A549 (cell line): Measurements from ENCODE around the gene GNRH2. TPM values are rescaled to one million over a fixed set of nuclear protein-coding genes. Genes with fewer than 3 reads are reported as not detected.
"Not testable (repeated sequence)": the region's sequence is repeated elsewhere in the genome, so short reads cannot be mapped to it uniquely, and the experiment has no call there.

Experiments
- ATAC-seq, 2 experiments: fragments of 200-7000 bp in 1 of 2; fragments of >200 bp in 1 of 2; cut with Nextera tagmentation in 1 of 2; cut with Tn5 transposase in 1 of 2; 3 replicates each; pipeline versions ENCODE4 v1.8.0 to v1.9.1; 2018 to 2020; ENCODE audit warnings: mild to moderate bottlenecking in 1 of 2, moderate library complexity in 1 of 2
- CTCF ChIA-PET: fragments of 300-600 bp; sonication (Branson Sonifier 250); formaldehyde crosslinking; extraction: SDS; loops from one replicate; lab custom pipeline; 2021; ENCODE audit warnings: antibody characterized with exemption, inconsistent platforms; lab: Yijun Ruan, JAX
- POLR2A ChIA-PET: fragments of 350-600 bp; formaldehyde crosslinking; extraction: SDS; loops from one replicate; lab custom pipeline; 2021; ENCODE audit warnings: antibody characterized with exemption, inconsistent platforms; lab: Yijun Ruan, JAX
- DNase-seq, 2 experiments: peaks; one replicate each; pipeline versions ENCODE4 v3.0.0 to v3.0.0-alpha.2; 2011 to 2016; ENCODE audit warnings: low read depth in 1 of 2, low spot score in 1 of 2
- FAIRE-seq: peaks from 2 replicates; lab custom pipeline; 2011; peaks lifted over from hg19 to GRCh38; lab: Jason Lieb, UNC
- H3K27ac ChIP-seq, 2 experiments: fragments of >200 bp; sonication (Bioruptor Twin); formaldehyde crosslinking; 3 replicates each; pipeline ENCODE4 v1.5.1; 2016 to 2017
- H3K4me1 ChIP-seq: fragments of >200 bp; sonication (Bioruptor Twin); formaldehyde crosslinking; 3 replicates; pipeline ENCODE4 v1.6.1; 2016
- H3K4me2 ChIP-seq: fragments of >200 bp; sonication (Bioruptor Twin); formaldehyde crosslinking; 3 replicates; pipeline ENCODE4 v1.6.1; 2016
- H3K4me3 ChIP-seq: fragments of >200 bp; sonication (Bioruptor Twin); formaldehyde crosslinking; 3 replicates; pipeline ENCODE4 v1.5.1; 2016
- H3K9me3 ChIP-seq: fragments of >200 bp; sonication (Bioruptor Twin); formaldehyde crosslinking; 3 replicates; pipeline ENCODE4 v1.6.1; 2016
- BHLHE40 ChIP-seq: IDR thresholded peaks from 2 replicates; pipeline ENCODE4 v1.6.1; 2012; ENCODE audit warnings: low read depth, low read length, inconsistent platforms
- CBX2 ChIP-seq: fragments of 200-600 bp; sonication (generic); IDR thresholded peaks from 2 replicates; pipeline ENCODE4 v1.6.1; 2016; ENCODE audit warnings: low read depth, mild to moderate bottlenecking, borderline replicate concordance
- CBX8 ChIP-seq: fragments of 200-600 bp; sonication (generic); IDR thresholded peaks from 2 replicates; pipeline ENCODE4 v1.6.1; 2016
- E2F6 ChIP-seq: IDR thresholded peaks from 2 replicates; pipeline ENCODE4 v1.6.1; 2012; ENCODE audit warnings: low read depth, borderline replicate concordance
- EHF ChIP-seq: fragments of 250-450 bp; sonication (Bioruptor Pico); IDR thresholded peaks from 2 replicates; pipeline ENCODE4 v1.5.0; 2020; ENCODE audit warnings: mild to moderate bottlenecking
- HEYL ChIP-seq: fragments of 250-450 bp; sonication (Bioruptor Pico); IDR thresholded peaks from 2 replicates; pipeline ENCODE4 v1.8.0; 2021; ENCODE audit warnings: mild to moderate bottlenecking, moderate library complexity
- HMGXB4 ChIP-seq: fragments of 250-450 bp; sonication (Bioruptor Pico); IDR thresholded peaks from 2 replicates; pipeline ENCODE4 v1.5.0; 2021; ENCODE audit warnings: mild to moderate bottlenecking, moderate library complexity, borderline replicate concordance
- HOXB13 ChIP-seq: fragments of 250-450 bp; sonication (Bioruptor Pico); IDR thresholded peaks from 2 replicates; pipeline ENCODE4 v1.5.0; 2020; ENCODE audit warnings: low read depth, mild to moderate bottlenecking, moderate library complexity
- MAX ChIP-seq: IDR thresholded peaks from 2 replicates; pipeline ENCODE4 v1.6.1; 2012
- NFE2L2 ChIP-seq: fragments of 150-350 bp; conservative IDR thresholded peaks from 2 replicates; pipeline ENCODE4 v1.6.1; 2014; ENCODE audit warnings: low read length
- POLR2AphosphoS2 ChIP-seq: conservative IDR thresholded peaks from 2 replicates; pipeline ENCODE4 v1.6.1; 2012; ENCODE audit warnings: low read length, improper control_type of control experiment, inconsistent platforms
- REST ChIP-seq: fragments of 200-600 bp; sonication (generic); IDR thresholded peaks from 2 replicates; pipeline ENCODE4 v1.6.1; 2016; ENCODE audit warnings: antibody characterized with exemption, mild to moderate bottlenecking, moderate library complexity
- ZC3H11A ChIP-seq: fragments of 450-650 bp; IDR thresholded peaks from 2 replicates; pipeline ENCODE4 v1.6.1; 2014; ENCODE audit warnings: antibody characterized with exemption, mild to moderate bottlenecking
- WGBS: methylation state at CpG from one replicate; pipeline ENCODE4 v1.1.6; 2017; ENCODE audit errors: missing lambda C conversion rate; 5-methylcytosine and 5-hydroxymethylcytosine counted together
- polyA plus RNA-seq, 4 experiments: library from polyadenylated mRNA; depleted of rRNA in 3 of 4; stranded (reverse); fragments of >200 nt; fragmentation: RNase III in 1 of 4; extraction: RNeasy Plus Mini Kit Qiagen cat#74134 plus additional on column Dnase treatment in 1 of 4; gene quantifications; 2 replicates in 3 of 4; 3 replicates in 1 of 4; pipeline ENCODE4 v1.2.3, GENCODE V29; 2011 to 2017
- TF ChIP-seq, protein P1 (sequence below): fragments of 250-450 bp; sonication (Bioruptor Pico); IDR thresholded peaks from 2 replicates; pipeline ENCODE4 v1.5.0; 2020; ENCODE audit warnings: low read depth, mild to moderate bottlenecking, moderate library complexity

GNRH2 gene
- polyA plus RNA-seq, 2 of the 4 experiments (the other 2 are of a cell fraction): 0.12 TPM; not detected in 1

DNA sequence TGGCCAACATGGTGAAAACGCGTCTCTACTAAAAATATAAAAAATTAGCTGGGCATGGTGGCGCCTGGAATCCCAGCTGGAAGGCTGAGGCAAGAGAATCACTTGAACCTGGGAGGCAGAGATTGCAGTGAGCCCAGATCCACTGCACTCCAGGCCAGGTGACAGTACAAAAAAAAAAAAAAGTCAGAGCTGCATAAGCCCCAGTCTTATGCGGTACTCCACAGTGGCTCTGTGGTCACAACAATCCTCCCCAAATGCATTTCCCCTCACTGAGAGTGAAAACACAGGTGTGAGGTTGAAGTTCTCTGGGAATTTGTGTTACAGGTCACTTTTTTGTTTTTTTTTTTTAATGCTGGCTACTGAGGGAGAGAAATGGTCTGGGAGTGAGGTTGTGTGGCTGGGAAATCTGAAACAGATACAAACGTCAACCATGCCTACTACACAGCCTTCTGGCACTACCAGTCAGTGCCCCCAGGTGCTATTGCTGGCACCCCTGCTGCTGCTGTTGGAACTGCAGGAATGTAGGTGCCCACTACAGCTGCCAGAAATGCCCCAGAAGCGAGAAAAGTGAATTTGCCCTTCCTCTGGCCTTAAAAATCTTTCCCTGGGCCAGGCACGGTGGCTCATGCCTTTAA, 8.1 kb downstream of the GNRH2 start:
- no peaks in the 10 kb centered on the region for H3K9me3 ChIP-seq
- no peak overlapping the region for H3K4me2 ChIP-seq
- TF ChIP-seq HEYL (CRISPR knock-in tag): no peak
- TF ChIP-seq HMGXB4 (CRISPR knock-in tag): no peak
- no peak for TF ChIP-seq EHF (CRISPR knock-in tag)
- no peak for TF ChIP-seq MAX
- no peak for TF ChIP-seq BHLHE40
- TF ChIP-seq NFE2L2: no peak
- TF ChIP-seq, all 56 proteins: peak for 0
- no peak for DNase-seq
- WGBS: 75% methylated on average over 7 of the region's 7 CpGs
- H3K27ac ChIP-seq: no peak overlapping the region
- H3K4me1 ChIP-seq: peaks cover 11% of the 10 kb centered on the region
- H3K4me3 ChIP-seq: no peak overlapping the region
- CTCF ChIA-PET: interaction anchor here (0.6 to 8.0 kb wide), 6 partner anchors 10 to 199 kb away, joined by 3 to 133 read pairs (median 4); no protein-coding TSS in a partner anchor
- POLR2A ChIA-PET: no interaction called here
- no peak for FAIRE-seq
- ATAC-seq: peak; percentile 64 to 80; a peak in 5 of 6 replicates

DNA sequence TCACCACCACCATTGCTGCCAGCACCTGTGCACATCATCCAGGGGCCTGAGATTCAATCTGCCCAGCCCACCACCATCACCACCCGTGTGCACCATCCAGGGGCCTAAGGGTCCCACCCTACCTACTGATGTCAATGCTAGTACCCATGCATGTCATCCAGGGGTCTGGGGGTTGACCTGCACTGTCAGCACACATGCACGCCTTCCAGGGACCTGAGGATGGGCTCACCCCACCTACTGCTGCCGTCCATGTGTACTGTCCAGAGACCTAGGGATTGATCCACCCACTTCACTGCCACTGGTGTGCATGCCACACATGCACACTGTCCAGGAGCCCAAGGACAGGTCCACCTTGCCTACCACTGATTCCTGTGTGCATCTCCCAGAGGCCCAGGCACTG, 16.1 kb downstream of the GNRH2 start:
- H3K4me2 ChIP-seq: no peak overlapping the region
- DNase-seq: no peak
- ATAC-seq: no peak; a peak in 1 of 6 replicates
- WGBS: 94% methylated on average over 3 of the region's 3 CpGs
- H3K9me3 ChIP-seq: no peaks in the 10 kb centered on the region
- no peak overlapping the region for H3K4me3 ChIP-seq
- no peaks in the 10 kb centered on the region for H3K4me1 ChIP-seq
- CTCF ChIA-PET: interaction anchor here (1.6 kb wide), 1 partner anchor 9 kb away, joined by 7 read pairs; no protein-coding TSS in a partner anchor
- no peak for FAIRE-seq
- POLR2A ChIA-PET: no interaction called here
- TF ChIP-seq REST: no peak
- TF ChIP-seq E2F6: no peak
- no peak for TF ChIP-seq HMGXB4 (CRISPR knock-in tag)
- no peak for TF ChIP-seq ZC3H11A
- no peak for TF ChIP-seq HOXB13 (CRISPR knock-in tag)
- TF ChIP-seq CBX2: no peak
- no peak for TF ChIP-seq POLR2AphosphoS2
- TF ChIP-seq, protein P1, sequence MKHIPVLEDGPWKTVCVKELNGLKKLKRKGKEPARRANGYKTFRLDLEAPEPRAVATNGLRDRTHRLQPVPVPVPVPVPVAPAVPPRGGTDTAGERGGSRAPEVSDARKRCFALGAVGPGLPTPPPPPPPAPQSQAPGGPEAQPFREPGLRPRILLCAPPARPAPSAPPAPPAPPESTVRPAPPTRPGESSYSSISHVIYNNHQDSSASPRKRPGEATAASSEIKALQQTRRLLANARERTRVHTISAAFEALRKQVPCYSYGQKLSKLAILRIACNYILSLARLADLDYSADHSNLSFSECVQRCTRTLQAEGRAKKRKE (CRISPR knock-in tag): no peak
- no peak for TF ChIP-seq CBX8
- H3K27ac ChIP-seq: no peak overlapping the region

DNA sequence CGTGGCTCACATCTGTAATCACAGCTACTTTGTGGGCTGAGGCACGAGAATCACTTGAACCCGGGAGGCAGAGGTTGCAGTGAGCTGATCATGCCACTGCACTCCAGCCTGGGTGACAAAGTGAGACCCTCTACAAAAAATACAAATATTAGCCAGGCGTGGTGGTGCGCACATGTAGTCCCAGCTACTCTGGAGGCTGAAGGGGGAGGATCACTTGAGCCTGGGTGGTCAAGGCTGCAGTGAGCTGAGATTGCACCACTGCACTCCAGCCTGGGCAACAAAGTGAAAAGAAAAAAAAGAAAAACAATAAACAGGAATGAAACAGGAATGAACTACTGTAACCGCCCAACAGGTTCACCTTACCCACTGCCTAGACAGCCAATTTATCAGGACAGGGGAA, 20.7 kb downstream of the GNRH2 start:
- peaks cover 19% of the 10 kb centered on the region for H3K4me1 ChIP-seq
- DNase-seq, ATAC-seq, POLR2A ChIA-PET, H3K4me3 ChIP-seq, H3K4me2 ChIP-seq, FAIRE-seq, H3K9me3 ChIP-seq, H3K27ac ChIP-seq: not testable (repeated sequence)
- 59% methylated on average over 6 of the region's 6 CpGs for WGBS
- CTCF ChIA-PET: interaction anchor here (1.0 to 3.3 kb wide), 3 partner anchors 11 to 51 kb away, joined by 3 to 19 read pairs (median 3); no protein-coding TSS in a partner anchor
